Adrenal gland (tissue), 12 donors: ENCODE measurements around the gene GNRH2. TPM values are rescaled to one million over a fixed set of nuclear protein-coding genes. Genes with fewer than 3 reads are reported as not detected.

Experiments
- DNase-seq, 7 donors: peaks; one replicate each; pipeline ENCODE4 v3.0.0-alpha.2; 2019 to 2020
- H3K27ac ChIP-seq, 5 donors: fragments of 200-600 bp; sonication (generic) in 4 of 5; 1 replicate in 3 of 5; 2 replicates in 2 of 5; pipeline versions ENCODE4 v1.5.1 to v1.8.0; 2016 to 2020; ENCODE audit warnings: mild to moderate bottlenecking in 1 of 5
- H3K27me3 ChIP-seq: fragments of 200-600 bp; 2 replicates; pipeline ENCODE4 v1.8.0; 2021
- H3K36me3 ChIP-seq, 2 donors: fragments of 200-600 bp; replicated peaks in 1 of 2; 1 replicate in 1 of 2; 2 replicates in 1 of 2; pipeline versions ENCODE4 v1.5.1 to v1.8.0; 2018 to 2022
- H3K4me1 ChIP-seq, 2 donors: fragments of 200-600 bp; replicated peaks in 1 of 2; 1 replicate in 1 of 2; 2 replicates in 1 of 2; pipeline versions ENCODE4 v1.5.1 to v1.8.0; 2018 to 2021
- H3K4me3 ChIP-seq, 4 donors: fragments of 200-600 bp; sonication (generic) in 3 of 4; one replicate each; pipeline ENCODE4 v1.5.1; 2016 to 2018
- H3K9me3 ChIP-seq, 3 donors: fragments of 200-600 bp; sonication (generic) in 1 of 3; replicated peaks in 1 of 3; 1 replicate in 2 of 3; 2 replicates in 1 of 3; pipeline versions ENCODE4 v1.5.1 to v1.8.0; 2016 to 2021
- POLR2A ChIP-seq, 2 donors: fragments of 450-650 bp; IDR thresholded peaks; one replicate each; pipeline ENCODE4 v1.6.1; 2017; ENCODE audit warnings: antibody characterized with exemption in 2 of 2, mild to moderate bottlenecking in 2 of 2, moderate library complexity in 1 of 2
- WGBS, 4 donors: extraction: QIAGEN DNeasy Blood & Tissue Kit in 2 of 4; methylation state at CpG; one replicate each; pipeline versions ENCODE4 v1.1.5 to v1.1.7; 2013 to 2017; 5-methylcytosine and 5-hydroxymethylcytosine counted together
- intact Hi-C, 2 donors: fragments of 100-400 bp; cut with DNase I; formaldehyde crosslinking; loops; one replicate each; pipeline versions ENCODE4 v1.14.1 to v1.15.0; 2022 to 2023
- polyA plus RNA-seq, 3 donors: library from polyadenylated mRNA; stranded (reverse); fragments of 200-250 nt in 2 of 3; fragments of 350-450 nt in 1 of 3; fragmentation: Illumina TruSeq in 1 of 3; extraction: RNeasy Lipid Tissue Mini Kit (QIAGEN cat#74804) in 1 of 3; gene quantifications; one replicate each; pipeline ENCODE4 v1.2.3, GENCODE V29; 2013 to 2014
- total RNA-seq, 9 donors: library from RNA; depleted of rRNA in 4 of 9; stranded (reverse); fragments of >200 nt in 4 of 9; fragments of 120-200 nt in 1 of 9; fragmentation: NEBNext Ultra II Directional in 1 of 9; extraction: Animal tissue kit (Norgen Biotek cat#: 25700) in 1 of 9; gene quantifications; one replicate each; pipeline versions ENCODE4 v1.1.0 to v1.2.4, GENCODE V29; 2013 to 2023
- TF ChIP-seq, protein P1 (sequence below), 6 experiments: fragments of 450-650 bp in 4 of 6; fragments of 200-600 bp in 2 of 6; sonication (generic) in 1 of 6; IDR thresholded peaks; 1 replicate in 5 of 6; 2 replicates in 1 of 6; pipeline versions ENCODE4 v1.5.1 to v1.8.0; 2016 to 2021; ENCODE audit warnings: antibody characterized with exemption in 6 of 6, mild to moderate bottlenecking in 2 of 6, moderate library complexity in 1 of 6
- donor health status: healthy with polysubstance abuse.
- donor health status: Bipolar disorder and iron deficiency.
- donor health status: DM: yes; HTN: yes; CAD: no.
- donor health status: DM: no; HTN: no; CAD: no.
- donor health status: DM: no; HTN: no; CAD: no.
- donor health status: DM: yes; HTN: yes; CAD: no.

Gene GNRH2
- total and polyA plus RNA-seq, 12 donors: 0.34 to 4.2 (median 1.7) TPM; not detected in 7

DNA sequence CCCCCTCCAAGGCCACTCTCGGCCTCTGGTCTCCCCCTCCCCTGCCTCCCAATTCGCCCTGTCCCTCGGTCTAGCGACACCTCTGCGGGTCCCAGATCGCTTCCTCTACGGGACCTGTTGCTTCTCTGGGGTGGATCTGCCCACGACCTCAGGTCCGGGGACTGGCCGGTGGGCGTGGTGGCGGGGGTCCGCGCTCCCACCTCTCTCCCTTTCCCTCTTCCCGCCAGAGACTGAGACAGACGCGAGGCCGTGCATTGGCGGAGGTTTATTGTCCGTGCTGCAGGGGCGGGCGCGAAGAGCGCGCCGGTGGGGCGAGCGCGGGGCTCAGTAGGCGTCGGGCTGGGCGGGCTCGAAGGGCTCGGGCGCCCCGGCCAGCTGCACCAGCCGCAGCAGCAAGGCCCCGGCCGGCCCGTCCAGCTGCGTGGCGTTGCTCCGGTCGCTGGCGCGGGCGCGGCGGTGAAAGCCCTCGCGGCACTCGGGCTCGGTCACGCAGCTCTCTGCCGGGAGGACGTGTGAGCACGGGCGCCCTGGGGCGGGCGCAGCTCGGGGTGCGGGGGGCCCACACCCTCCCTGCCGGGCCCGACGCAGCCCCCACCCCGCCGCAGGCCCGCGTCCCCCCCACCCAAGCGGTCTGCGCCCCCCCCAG, 39.0 kb downstream of the GNRH2 start:
- intact Hi-C loops: no loop called here
- 4 to 16% (median 7%) methylated on average over 12 to 70 of the region's 71 CpGs for WGBS, 4 donors
- peak in 3 of 7 donors; percentile 33 to 49 (median 44) for DNase-seq
- Histone ChIP-seq H3K4me3 (peak overlapping the region in 2 of 4 donors; percentile 32 to 68), H3K9me3 (no peaks in the 10 kb centered on the region), H3K4me1 (peaks cover 15 to 27% of the 10 kb centered on the region in 2 donors), H3K27me3 (no peaks in the 10 kb centered on the region), H3K36me3 (no peaks in the 10 kb centered on the region), H3K27ac (no peak overlapping the region)
- peak in 1 of 2 donors; percentile 33 for TF ChIP-seq POLR2A (IDR thresholded peaks at IDR 0.05)
- TF ChIP-seq, protein P1, sequence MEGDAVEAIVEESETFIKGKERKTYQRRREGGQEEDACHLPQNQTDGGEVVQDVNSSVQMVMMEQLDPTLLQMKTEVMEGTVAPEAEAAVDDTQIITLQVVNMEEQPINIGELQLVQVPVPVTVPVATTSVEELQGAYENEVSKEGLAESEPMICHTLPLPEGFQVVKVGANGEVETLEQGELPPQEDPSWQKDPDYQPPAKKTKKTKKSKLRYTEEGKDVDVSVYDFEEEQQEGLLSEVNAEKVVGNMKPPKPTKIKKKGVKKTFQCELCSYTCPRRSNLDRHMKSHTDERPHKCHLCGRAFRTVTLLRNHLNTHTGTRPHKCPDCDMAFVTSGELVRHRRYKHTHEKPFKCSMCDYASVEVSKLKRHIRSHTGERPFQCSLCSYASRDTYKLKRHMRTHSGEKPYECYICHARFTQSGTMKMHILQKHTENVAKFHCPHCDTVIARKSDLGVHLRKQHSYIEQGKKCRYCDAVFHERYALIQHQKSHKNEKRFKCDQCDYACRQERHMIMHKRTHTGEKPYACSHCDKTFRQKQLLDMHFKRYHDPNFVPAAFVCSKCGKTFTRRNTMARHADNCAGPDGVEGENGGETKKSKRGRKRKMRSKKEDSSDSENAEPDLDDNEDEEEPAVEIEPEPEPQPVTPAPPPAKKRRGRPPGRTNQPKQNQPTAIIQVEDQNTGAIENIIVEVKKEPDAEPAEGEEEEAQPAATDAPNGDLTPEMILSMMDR (IDR thresholded peaks at IDR 0.05): no peak

DNA sequence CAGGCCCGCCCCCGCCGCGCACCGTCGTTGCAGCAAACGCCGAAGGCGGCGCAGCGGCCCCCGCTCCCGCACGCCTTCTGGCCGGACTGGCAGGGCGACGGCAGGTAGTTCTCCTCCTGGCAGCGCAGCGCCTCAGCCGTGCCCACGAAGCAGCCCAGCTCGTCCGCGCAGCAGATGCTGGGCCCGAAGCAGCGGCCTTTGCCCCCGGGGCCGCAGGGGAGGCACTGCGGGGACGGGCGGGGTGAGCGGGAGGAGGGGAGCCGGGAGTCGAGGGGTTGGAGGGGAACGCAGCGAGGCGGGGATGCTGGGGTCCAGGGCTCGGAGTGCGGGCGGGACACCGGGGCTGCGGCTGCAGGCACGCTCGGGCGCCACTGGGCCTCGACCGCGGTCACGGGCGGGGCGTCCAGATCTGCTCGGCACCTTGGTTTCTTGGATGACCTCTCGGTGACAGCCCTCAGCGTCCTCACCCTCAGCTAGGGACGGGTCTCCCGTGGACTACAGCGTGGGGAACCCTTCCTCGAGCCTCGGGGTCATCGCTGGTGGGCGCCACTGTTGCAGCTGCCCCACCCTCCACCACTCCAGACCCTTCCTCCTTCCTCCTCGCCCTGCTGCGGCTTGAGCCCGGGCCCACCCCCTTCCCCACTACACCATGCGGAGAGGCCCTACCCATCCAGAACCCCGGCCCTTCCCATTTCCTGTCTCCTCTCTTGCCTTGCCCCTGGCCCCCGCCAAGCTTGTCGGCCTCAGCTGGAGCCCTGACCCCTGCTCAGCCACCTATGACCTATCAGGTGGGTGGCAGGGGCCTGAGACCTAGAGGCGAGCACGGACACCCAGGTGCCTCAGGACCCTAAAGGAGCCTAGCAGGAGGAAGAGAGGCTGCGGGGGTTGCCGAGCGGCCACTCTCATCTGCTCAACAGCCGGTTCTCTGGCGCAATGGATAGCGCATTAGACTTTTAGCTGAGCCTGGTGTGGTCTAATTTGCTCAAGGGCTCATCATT, 39.8 kb downstream of the GNRH2 start:
- Histone ChIP-seq H3K36me3 (no peaks in the 10 kb centered on the region), H3K9me3 (no peaks in the 10 kb centered on the region), H3K4me1 (peaks cover 15 to 27% of the 10 kb centered on the region in 2 donors), H3K27ac (no peak overlapping the region), H3K27me3 (no peaks in the 10 kb centered on the region), H3K4me3 (peak overlapping the region in 1 of 4 donors; percentile 68)
- WGBS, 4 donors: 22 to 58% (median 42%) methylated on average over 23 to 76 of the region's 76 CpGs
- intact Hi-C loops: no loop called here
- TF ChIP-seq, protein P1 (IDR thresholded peaks at IDR 0.05): no peak
- TF ChIP-seq POLR2A (IDR thresholded peaks at IDR 0.05): no peak
- no peak for DNase-seq

DNA sequence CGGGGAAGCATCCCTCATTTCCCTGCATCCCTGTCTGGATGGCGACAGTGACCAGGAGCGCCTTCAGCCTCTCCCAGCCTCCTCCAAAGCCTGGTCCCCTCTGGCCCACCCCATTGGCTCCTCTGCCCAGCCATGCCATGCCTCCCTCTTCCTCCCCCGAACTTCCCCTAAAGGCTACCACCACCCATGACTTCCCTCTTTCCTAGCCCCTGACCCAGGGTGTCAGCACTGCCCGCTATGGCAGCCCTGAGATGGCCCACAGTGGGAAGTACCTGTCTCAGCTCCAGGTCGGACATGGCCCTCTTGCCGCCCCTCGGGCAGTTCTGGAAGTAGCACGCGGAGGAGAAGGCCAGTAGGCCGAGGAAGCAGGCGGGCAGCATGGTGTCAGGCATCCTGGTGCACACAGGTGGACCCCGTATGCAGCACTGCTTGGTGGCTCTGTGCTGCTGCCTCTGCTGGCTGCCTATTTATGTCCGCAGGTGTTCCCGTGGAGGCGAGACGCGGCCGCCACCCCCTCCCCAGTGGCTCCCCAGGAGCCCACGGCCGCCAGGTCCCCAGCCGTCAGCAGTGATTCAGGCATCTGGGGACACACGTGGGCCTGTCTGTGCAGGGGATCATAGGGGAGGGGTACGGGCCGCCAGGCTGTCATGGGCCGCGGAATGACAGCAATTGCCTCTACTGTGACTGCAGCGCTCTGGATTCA, 41.0 kb downstream of the GNRH2 start, which contains the start of gene AVP:
Gene AVP, minus strand, starts transcription at position 442 of the 703 bp plus-strand sequence. Its CDS starts 50 bp downstream, at position 392.
- no peaks in the 10 kb centered on the region for H3K9me3 ChIP-seq
- H3K27me3 ChIP-seq: no peaks in the 10 kb centered on the region
- H3K36me3 ChIP-seq: no peaks in the 10 kb centered on the region
- DNase-seq: no peak
- H3K27ac ChIP-seq: no peak within 1 kb of the TSS
- TF ChIP-seq POLR2A (IDR thresholded peaks at IDR 0.05): no peak
- TF ChIP-seq, protein P1 (IDR thresholded peaks at IDR 0.05): no peak
- intact Hi-C loops: no loop called here
- 83 to 92% (median 87%) methylated on average over 9 to 28 of the region's 28 CpGs for WGBS, 4 donors
- H3K4me3 ChIP-seq: no peak within 1 kb of the TSS
- H3K4me1 ChIP-seq: peaks cover 15 to 27% of the 10 kb centered on the region in 2 donors
